Skin of body (tissue), 2 donors: ENCODE data around the gene FILIP1L. TPM values are rescaled to one million over a fixed set of nuclear protein-coding genes. Genes with fewer than 3 reads are reported as not detected.

Source experiments
- DNase-seq: peaks from one replicate; lab custom pipeline; 2025; lab: John Stamatoyannopoulos, UW
- total RNA-seq: library from RNA; depleted of rRNA; stranded (reverse); fragments of >200 nt; gene quantifications from one replicate; pipeline ENCODE4 v1.2.3, GENCODE V29; 2014

Gene FILIP1L
- total RNA-seq, 1 donor from 2014 or later, result 40.1 TPM

DNA sequence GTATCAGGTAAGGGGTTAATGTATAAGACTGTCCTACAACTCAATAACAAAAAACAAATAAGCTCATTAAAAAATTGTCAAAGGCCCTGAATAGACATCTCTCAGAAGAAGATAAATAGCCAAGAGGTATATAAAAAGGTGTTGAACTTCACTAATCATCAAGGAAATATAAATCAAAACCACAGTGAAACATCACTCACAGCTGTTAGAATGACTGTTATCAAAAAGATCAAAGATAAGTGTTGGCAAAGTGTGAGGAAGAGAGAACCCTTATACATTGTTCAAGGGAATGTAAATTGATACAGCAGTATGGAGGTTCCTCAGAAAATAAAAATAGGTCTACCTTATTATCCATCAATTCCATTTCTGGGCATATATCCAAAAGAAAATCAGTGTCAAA is 95.5 kb downstream of the FILIP1L start:
- no peak for DNase-seq

DNA sequence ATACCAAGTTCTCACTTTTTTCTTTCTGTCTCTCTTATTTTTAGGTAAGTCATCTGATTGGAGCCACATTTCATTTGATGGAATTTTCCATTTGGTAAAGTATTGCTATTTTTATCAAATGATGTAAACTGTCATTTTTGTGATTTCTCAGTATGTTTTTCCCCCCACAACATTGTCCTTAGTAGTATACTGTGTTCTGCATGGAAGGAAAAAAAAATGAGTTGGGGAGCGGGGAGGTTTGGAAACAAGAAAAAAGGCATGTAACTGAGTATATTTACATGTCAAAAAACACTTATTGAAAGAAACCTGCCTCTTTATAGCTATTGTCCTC is 104.2 kb downstream of the FILIP1L start:
- DNase-seq, result no peak

DNA sequence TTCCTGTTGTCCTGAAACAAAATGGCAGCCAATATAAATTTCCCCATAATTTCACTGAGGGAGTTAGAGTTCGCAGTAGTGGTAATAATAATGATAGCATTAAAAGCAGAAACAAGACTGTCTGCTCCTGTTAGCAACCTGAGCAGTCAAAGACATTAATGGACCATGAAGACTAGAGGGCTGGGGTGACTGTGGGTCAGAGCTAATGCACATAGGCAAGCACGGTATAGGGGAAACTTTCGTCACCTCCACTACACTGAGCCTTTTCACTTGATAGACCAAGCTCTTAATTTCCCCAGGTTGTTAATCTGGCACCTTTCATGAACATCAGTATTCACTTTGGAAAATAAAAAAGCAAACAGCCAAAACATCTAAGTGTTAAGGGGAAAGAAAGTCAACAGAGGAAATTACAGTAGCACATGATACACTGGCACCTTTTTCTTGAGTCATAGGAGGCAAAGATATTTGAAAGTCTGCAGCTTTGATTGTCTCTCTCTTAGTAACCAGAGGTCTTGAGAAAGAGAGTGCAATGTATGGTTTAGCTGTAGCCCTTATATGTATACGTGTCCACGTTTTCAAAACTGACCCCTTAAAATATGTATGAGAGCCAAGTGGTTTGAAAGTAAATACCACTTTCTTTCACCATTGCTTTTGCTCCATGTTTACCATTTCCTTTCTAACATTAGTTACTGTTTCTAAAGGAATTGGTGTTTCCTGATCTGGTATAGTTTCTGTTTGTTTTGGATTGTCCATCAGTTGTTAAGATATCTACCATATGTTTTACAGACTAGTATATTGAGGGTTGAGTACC is 104.8 kb downstream of the FILIP1L start:
- DNase-seq, result no peak

DNA sequence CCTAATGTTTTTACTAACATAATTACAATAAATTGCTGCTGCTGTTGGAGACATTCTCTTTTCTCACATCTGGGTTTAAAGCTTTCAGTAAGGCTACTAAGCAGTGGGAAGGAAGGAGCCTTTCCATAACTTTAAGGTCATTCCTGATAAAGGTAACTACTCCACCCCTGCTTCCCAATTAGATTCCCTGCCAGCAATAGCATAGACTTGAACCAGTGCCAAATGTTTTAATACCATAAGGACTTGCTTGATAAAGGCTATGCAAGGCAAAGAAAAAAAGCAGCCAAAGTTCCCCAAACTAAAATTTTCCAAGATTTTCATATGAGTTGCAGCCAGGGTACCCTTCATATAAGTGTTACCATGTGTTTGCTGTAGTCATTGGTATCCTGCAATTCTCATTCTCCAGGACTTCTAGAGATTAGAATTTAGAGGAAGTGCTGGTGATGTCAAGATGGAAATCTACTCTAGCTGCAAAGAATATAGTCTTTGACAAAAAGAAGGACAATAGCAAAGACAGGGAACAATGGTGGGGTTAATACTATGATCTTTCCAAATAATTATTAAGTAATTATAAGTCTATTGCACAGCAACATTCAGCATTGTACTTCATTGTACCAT is 106.1 kb downstream of the FILIP1L start:
- peak; percentile 49 for DNase-seq

DNA sequence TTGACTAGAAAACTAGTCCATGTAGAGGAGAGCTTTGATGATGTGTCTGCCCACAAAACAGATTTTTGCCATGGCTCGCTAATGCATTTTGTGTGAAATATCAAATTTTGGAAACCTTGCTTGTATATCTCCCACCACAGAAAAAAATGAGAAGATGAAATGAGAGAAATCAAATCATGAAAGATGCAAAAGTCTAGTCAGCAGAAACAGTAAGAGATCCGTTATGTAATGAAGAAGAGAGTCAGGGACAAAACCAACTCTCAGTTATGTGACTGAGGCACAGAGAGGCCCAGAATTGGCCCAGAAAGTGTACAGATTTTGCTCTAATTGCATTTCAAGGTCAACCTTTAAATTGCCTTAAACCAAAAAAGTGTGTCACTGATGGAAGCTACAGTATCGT is 107.0 kb downstream of the FILIP1L start:
- DNase-seq, result no peak

DNA sequence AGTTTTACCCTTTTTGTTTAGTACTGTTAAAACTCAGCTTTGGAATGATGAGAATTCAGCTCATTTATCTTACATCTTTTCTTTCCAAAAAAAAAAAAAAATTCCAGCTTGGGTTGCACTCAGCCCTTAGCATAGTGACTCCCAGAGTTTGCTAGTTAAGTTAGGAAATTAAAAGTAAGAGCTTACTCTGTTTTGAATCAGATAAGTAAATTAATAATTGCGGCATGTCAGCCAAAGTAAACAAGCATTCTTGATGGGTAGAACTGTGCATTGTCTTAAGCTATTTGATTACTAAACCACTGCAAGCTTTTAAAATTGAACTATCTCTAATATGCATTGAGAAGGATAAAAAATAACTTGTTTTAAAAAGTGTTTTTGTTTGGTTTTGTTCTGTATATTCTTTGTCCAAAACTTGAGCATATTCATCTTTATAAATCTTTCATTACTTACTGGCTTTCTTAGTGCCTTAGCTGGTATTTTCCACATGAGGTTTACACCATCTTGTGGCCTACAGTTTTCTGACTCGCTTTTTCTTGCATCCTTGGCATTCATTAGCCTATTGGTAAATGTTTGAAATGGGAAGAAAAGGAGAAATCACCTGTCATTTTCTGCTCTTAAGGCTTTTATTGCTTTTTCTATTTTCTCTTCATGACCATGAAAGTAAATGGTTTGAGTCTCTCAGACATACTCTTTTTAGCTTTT is 107.6 kb downstream of the FILIP1L start:
- DNase-seq, result no peak

DNA sequence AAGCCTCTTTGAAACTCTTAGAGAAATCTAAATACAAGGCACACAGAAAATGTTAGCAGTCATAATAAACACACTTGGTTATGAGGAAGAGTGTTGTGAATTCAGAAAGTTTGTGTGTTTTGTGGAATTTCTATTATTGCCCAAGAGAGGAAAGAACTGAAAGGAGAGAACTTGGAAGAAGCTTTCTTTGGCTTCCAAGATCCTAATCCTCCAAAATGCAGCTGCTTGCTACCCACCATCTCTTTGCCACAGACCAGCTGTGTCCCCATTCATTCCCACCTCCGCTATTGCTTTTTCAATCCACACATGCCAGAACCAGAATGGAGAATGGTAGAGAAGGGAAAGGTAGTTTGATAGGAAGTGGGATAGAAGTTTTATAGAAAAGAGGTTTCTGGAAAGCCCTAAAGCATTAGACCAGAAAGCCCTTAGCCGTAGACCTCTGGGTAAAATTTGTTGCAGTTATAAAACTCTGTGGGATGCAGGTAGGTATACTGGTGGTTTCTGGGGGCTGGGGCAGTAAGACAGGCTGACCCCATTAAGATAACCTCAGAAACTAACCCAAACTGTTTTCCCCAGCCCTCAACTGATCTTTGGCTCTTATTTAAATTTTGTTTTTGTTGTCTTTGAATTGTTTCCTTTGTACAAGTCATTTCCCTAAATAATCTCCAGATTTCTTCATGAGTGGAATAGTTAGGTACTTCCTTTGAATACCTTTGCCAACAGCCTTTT is 108.5 kb downstream of the FILIP1L start:
- no peak for DNase-seq

DNA sequence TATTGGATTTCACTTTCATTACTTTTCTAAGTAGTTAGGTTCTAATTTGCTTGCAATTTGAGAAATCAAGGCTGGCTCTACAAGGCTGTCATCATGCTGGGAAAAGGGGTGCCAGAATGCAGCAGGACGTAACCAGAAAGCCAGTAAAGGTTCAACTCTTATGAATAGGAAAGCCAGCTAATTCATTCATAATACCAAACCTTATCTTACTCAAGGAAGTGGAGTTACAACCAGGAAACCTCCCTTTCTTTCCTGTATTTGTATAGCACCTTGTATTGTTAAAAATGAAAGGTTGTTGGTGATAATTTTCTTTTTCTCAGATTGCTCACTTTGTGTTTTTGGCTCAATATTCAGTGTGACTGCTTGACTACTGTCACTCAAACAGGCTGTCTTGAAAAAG is 109.4 kb downstream of the FILIP1L start:
- no peak for DNase-seq

DNA sequence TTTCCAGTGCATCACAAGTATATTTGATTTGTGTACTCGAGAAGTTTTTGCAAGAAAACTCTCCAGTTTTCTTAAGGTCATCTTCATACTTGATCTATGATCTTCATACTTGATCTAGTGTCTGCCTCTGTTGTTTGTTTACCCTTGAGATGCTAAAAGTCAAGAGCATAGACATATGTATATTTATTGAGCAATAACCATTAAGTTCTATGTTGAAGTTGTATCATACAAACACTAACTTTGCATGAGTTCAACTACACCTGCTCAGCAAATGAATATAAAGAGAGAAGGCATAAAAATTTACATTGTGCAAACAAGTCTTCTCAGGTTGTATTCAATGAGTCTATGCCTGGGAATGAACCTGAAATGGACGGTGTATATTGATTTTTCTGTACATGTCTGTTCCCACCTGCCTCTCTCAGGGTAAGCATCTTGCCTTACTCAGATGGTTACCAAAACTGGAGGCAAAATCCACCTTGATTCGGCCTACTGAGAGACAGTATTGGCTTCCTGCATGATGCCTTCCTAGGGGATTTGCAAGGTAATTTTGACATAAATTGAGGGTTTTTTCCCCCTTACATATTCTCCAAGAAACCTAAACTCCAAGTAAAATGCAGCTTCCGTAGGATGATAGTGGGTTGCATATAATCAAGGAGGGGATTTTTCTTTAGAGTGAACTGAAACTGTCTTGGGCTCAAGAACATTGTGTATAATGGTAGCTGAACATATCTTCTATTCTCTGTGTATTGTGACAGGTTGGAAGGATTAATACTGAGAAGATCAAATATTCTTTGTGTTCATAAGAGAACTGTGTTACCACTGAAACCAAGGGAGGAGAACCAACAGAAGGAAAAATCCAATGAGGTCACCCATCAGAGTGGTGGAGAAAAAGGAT is 110.4 kb downstream of the FILIP1L start:
- no peak for DNase-seq

DNA sequence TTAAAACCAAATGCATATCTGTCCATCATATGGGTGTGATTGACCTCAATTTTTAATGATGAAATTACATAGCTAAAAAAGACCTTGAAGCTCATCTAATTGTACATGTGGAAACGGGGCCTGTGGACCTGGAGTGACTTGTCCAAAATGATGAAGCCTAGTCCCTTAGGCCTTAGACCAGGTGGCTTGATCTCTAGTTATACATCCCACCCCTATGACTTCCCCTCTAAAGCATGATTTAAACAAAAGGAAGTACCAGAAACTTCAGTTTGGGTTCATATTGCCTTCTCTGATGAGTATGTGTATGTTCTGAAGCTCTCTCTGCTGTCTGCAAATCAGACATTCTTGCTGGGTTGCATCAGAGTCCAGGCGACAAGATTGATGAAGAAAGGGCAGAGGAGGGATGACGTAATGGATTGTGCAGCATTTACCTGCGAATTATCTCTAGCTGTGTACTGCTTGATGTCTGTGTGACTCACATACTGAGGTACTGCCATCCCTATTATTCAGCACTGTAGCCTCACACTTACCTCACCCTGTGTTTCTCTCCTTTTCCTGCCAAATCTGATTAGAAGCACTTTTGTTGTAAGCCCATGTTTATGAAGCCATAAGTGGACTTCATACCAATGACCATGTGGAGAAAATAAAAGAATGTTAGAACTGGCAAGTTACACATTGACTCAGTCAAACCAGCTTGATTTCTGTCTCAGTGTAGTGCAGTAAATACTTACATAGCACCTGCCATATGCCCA is 111.5 kb downstream of the FILIP1L start:
- no peak for DNase-seq

DNA sequence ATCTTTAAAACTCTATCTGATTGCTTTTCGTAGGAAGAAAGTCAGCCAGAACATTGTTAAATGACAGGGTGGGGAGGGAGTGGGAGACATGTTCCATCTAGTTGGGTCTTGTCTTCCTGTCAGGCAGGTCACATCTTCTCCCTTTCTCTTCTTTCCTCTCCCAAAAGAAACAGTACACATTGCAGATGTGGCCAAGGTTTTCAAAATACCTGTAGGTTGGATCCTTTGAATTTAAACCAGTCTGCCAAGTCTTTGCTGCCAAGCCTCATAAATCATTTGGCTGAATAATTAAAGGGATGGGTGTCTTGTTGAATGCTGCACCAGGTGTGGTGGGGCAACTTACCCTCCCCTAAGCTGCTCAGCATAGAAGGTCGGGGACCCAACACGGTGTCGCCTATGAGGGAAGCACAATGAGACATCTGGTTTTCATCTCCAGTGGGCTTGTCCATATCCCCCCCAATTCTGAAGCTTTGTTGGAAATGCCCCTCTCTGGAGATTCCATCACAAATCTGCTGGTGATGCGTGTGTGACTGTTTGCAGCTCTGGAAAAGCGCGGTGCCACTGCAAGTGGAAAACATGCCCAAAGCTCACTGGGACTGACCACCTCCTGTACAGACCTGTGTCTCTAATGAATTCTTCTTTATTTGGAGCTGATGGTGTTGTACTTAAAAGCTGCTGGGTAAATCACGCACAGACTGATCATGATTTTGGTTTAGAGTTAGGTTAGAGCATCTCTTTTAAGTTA is 112.6 kb downstream of the FILIP1L start:
- DNase-seq, result no peak

DNA sequence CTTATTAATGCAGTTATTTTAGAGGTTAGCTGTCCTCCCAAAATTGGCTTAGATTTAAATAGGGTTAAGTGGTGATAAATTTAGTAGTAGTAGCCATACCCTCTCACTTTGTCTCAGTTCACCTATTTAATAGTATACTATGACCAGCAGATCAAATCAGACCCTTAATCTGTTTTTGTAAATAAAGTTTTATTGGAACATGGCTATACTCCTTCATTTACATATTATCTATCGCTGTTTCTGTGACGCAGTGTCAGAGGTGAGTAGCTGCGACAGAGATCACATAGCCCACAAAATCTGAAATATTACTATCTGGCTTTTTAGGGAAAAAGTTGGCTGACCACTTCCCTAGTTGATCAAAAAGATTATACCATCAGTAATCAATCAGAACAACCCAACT is 113.2 kb downstream of the FILIP1L start:
- DNase-seq, result no peak

DNA sequence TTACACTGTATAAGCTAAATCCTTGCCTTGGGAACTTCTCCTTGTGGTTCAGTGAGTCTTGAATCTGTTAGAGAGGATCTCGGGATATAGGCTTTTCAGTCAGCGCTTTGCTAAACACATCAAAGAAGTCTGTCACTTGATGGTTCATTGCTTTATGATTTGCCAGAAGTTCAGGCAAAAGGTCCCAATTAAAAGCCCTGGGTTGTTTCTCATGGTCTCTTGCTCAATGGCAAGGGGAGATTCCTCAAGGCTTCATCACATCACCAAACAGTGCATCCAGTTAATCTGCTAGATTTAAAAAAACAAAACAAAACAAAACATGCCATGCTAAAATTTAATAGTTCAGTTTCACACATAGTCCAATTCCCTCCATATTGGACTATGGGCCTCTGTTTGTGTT is 114.8 kb downstream of the FILIP1L start:
- no peak for DNase-seq

DNA sequence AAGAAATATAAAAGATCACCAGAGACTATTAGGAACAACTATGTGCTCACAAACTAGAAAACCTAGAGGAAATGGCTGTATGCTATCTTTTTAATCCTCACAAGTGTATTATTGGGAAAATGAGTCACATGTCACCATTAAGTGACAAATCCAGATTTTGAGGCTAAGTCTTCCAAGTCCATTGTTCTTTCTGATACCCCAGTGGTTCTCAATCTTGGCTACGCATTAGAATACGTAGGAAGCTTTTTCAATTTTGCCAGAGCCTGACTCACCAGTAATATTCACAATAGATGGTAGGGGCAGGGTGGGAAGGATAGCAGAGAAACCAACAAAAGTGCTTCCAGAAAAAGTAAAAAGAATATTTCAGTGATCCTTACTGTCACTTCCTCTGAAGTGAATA is 117.0 kb downstream of the FILIP1L start:
- DNase-seq, result no peak

DNA sequence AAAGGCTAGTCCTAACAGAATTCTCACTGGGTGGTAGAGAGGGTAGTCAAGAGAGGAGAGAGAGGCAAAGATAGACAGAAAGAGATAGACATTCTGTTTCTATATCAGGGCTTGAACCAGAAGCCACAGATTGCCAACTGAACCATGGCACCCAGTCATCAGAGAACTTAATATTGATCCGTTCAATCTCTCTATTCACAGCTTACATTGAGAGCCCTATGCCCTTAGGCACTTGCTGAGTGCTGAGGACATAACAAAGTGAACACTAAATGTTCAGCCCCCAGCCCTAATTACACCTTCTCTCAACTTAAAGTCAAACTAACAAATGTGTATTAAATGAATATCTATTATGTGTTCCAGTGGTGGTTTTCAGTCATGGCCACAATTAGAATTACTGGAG is 124.1 kb downstream of the FILIP1L start:
- DNase-seq, result no peak

DNA sequence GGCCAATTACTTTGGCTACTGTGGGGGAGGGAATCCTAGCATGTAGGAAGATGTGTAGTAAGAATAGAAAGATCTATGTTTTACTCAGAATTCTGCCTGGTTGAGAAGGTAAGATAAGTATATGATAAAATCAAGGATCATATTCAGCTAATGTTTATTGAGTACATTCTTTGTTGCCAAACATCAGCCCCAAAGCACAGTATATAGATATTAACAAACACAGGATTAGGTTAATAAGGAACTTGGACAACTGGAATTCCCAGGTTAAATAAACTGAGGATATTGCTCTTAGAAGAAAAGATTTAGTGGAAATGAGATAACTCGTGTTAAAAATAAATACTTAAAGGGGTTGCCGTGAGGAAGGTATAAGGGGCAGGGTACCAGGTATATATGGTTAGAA is 129.6 kb downstream of the FILIP1L start:
- no peak for DNase-seq

DNA sequence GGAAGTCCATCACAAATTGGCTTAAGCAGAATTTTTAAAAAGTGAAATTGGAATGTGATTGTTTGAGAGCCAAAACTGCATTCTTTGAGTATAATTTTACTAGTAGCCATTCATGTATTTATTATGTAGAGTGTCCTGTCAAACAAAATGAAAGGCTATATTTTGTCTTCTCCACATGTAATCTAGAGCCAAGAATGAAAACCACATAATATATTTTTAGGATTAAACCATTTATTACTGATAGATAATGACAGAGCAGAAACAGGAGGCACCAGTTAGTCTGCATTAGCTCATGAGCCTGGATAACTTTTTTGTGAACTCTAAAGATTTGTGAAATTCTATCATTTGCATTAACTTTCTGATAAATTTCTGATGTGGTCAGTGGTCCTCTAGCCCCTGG is 130.2 kb downstream of the FILIP1L start:
- DNase-seq, result no peak

DNA sequence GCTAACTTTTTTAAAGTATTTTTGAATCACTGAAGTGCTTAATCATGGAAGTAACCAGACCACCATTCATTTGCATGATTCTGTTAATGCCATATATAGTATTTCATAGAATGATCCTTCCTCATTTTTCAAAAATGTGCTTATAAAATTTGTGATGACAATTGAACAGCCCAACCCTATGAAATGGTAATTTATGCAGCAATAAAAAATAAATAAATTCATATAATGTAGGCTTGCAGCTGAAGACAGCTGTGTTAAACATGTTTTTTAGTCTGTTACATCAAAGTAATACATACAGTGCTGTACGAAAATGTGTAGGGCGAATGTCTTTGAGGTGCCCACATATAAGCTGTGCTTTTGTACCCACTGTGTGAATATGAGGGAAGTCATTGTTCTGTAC is 131.7 kb downstream of the FILIP1L start:
- DNase-seq, result peak; percentile 84

DNA sequence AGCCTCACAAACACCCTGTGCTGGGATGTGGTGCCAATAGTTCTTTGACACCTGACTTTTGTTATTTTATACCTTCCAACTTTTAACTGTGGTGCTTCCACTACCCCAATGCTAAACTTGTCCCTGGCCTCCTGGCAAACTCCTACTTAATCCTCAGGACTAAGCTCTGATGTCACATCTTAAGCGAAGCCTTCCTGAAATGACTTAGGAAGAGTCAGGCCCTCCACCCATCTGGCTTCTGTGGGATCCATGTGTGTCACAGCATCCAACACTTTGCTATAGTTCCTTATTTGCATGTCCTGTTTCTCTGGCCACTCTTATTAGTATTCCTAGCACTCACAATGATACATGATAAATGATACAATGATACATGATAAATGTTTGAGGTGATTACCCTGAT is 133.2 kb downstream of the FILIP1L start:
- DNase-seq, result no peak

DNA sequence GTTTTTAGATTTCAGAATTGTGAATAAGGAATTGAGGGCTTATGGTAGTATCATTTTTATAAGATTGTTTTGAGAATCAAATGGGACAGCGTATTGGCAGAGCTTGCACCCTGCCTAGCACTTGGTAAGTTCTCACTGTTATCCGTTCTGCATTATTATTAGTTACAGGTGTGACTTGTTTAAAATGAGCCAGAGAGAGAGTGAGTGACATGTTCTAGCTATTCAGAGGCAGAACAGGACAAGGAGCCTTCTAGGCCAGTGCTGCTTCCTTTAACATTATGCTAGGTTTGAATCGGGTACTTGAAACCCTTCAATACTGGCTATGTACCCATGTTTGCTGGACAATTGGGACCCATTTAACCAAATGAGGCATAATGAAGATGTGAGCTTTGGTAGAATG is 133.7 kb downstream of the FILIP1L start:
- no peak for DNase-seq
